Heart left ventricle (tissue), 16 donors: ENCODE measurements around the gene GRPEL2. TPM values are rescaled to one million over a fixed set of nuclear protein-coding genes. Genes with fewer than 3 reads are reported as not detected.

ENCODE experiments used
- ATAC-seq, 4 donors: fragments of 200-7000 bp; cut with Tn5 transposase; one replicate each; pipeline ENCODE4 v1.9.1; 2020 to 2022; ENCODE audit warnings: moderate library complexity in 4 of 4, mild to moderate bottlenecking in 3 of 4, moderate number of reproducible peaks in 1 of 4
- DNase-seq, 5 donors: peaks; one replicate each; pipeline ENCODE4 v3.0.0-alpha.2; 2020
- H3K27ac ChIP-seq, 12 donors: fragments of 200-600 bp; sonication (generic) in 4 of 12; one replicate each; pipeline versions ENCODE4 v1.5.0 to v1.8.0; 2016 to 2022; ENCODE audit warnings: mild to moderate bottlenecking in 2 of 12
- H3K27me3 ChIP-seq, 9 donors: fragments of 200-600 bp; sonication (generic) in 2 of 9; one replicate each; pipeline versions ENCODE4 v1.5.1 to v1.8.0; 2016 to 2022; ENCODE audit warnings: mild to moderate bottlenecking in 3 of 9
- H3K36me3 ChIP-seq, 9 donors: fragments of 200-600 bp; sonication (generic) in 2 of 9; one replicate each; pipeline versions ENCODE4 v1.5.0 to v1.8.0; 2018 to 2022; ENCODE audit warnings: mild to moderate bottlenecking in 2 of 9
- H3K4me1 ChIP-seq, 12 donors: fragments of 200-600 bp; sonication (generic) in 4 of 12; one replicate each; pipeline versions ENCODE4 v1.5.0 to v1.8.0; 2016 to 2022; ENCODE audit warnings: mild to moderate bottlenecking in 3 of 12
- H3K4me3 ChIP-seq, 12 donors: fragments of 200-600 bp; sonication (generic) in 4 of 12; one replicate each; pipeline versions ENCODE4 v1.5.0 to v1.8.0; 2017 to 2022; ENCODE audit warnings: mild to moderate bottlenecking in 9 of 12, moderate library complexity in 4 of 12
- H3K9me3 ChIP-seq, 12 donors: fragments of 200-600 bp; sonication (generic) in 4 of 12; one replicate each; pipeline versions ENCODE4 v1.5.0 to v1.8.0; 2016 to 2022; ENCODE audit warnings: mild to moderate bottlenecking in 1 of 12
- CTCF ChIP-seq, 12 donors: fragments of 200-600 bp; sonication (generic) in 4 of 12; IDR thresholded peaks; one replicate each; pipeline versions ENCODE4 v1.5.0 to v1.8.0; 2018 to 2022; ENCODE audit warnings: antibody characterized with exemption in 12 of 12, mild to moderate bottlenecking in 5 of 12
- POLR2A ChIP-seq, 2 donors: fragments of 450-650 bp; IDR thresholded peaks; one replicate each; pipeline ENCODE4 v1.6.1; 2017; ENCODE audit warnings: antibody characterized with exemption in 2 of 2, mild to moderate bottlenecking in 2 of 2, moderate library complexity in 2 of 2
- WGBS, 4 donors: extraction: QIAGEN DNeasy Blood & Tissue Kit in 2 of 4; methylation state at CpG; one replicate each; pipeline versions ENCODE4 v1.1.5 to v1.1.7; 2013 to 2018; 5-methylcytosine and 5-hydroxymethylcytosine counted together
- intact Hi-C, 10 donors: fragments of 100-400 bp; cut with DNase I; formaldehyde crosslinking; loops; one replicate each; pipeline versions ENCODE4 v1.11.1 to v1.14.2; 2022
- polyA plus RNA-seq, 2 donors: library from polyadenylated mRNA; stranded (reverse); fragments of 200-250 nt; gene quantifications; one replicate each; pipeline ENCODE4 v1.2.3, GENCODE V29; 2013
- total RNA-seq, 9 donors: library from RNA; depleted of rRNA in 2 of 9; stranded (reverse); fragments of >200 nt in 2 of 9; fragmentation: NEBNext Ultra II Directional in 3 of 9; extraction: Animal tissue kit (Norgen Biotek cat#: 25700) in 3 of 9; gene quantifications; one replicate each; pipeline versions ENCODE4 v1.1.0 to v1.2.4, GENCODE V29; 2016 to 2023
- donor health status: ischemic (EF 13 %, LVEDD 7.1; RV severe dilation, severe dysfunction).
- donor health status: healthy with polysubstance abuse.
- donor health status: DM: no; HTN: yes; CAD: no.
- donor health status: DM: no; HTN: no; CAD: no.
- donor health status: ischemic (EF 25% LVEDD 6.9; RV normal size, moderate dysfunction).
- donor health status: ischemic (EF 25% LVEDD 5.7; RV mildly dilated, moderate dysfunction).
- donor health status: healthy.
- donor health status: DM: yes; HTN: yes; CAD: no.
- donor health status: ischemic (EF 35%, LVEDD 5.7; RV mildly dilated, moderate dysfunction).
- donor health status: nonischemic (EF 11% LVEDD 7.7; RV severe dilation, severe dysfunction).
- donor health status: DM: yes; HTN: yes; CAD: no.
- donor health status: PGD.
- donor health status: ischemic (EF 29% LVEDD 5.4; RV normal size, mild dysfunction).
- donor health status: nonischemic (EF 23%, LVEDD 6.1; RV moderate dilation, normal function).

The GRPEL2 gene
- total and polyA plus RNA-seq, 11 donors = 5.1 to 14.0 (median 9.3) TPM

DNA sequence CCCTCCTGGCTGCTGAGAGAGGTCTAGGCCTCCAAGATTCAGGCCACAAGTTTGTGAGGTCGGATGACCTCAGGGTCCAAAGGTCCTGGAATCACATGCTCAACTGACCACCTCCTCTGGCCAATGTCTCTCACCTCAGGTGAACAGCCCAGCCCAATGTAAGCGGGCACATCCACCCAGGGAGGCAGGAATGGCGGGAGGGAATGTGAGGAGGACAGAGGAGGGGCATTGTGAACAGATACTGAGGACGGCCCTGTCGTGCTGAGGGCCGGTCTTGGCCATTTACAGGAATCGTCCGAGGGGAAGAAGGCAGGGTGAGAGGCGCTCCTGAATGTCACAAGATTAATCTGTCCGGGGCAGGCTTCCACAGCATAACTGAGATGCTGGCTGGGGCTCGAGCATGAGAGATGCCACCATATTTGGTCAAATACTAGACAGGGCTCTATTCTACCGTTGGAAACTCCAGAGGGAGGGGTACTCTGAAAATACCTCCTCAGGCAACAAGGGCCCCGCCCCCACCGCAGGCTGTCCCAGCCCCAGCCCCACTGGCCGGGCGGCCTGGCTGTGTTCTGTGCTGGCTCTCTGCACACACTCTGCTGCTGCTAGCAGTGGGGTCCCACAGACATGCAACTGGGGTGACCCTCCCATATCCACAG is 35.3 kb downstream of the GRPEL2 start:
- peaks cover 8 to 55% (median 29%) of the 10 kb centered on the region in 12 donors for H3K4me1 ChIP-seq
- no peak for TF ChIP-seq POLR2A (IDR thresholded peaks at IDR 0.05)
- TF ChIP-seq CTCF (IDR thresholded peaks at IDR 0.05) = no peak
- intact Hi-C loops = loop anchor here in 8 of 10 donors (1.0 to 5.0 kb wide), 5 partner anchors 50 to 237 kb away; no protein-coding TSS in a partner anchor

DNA sequence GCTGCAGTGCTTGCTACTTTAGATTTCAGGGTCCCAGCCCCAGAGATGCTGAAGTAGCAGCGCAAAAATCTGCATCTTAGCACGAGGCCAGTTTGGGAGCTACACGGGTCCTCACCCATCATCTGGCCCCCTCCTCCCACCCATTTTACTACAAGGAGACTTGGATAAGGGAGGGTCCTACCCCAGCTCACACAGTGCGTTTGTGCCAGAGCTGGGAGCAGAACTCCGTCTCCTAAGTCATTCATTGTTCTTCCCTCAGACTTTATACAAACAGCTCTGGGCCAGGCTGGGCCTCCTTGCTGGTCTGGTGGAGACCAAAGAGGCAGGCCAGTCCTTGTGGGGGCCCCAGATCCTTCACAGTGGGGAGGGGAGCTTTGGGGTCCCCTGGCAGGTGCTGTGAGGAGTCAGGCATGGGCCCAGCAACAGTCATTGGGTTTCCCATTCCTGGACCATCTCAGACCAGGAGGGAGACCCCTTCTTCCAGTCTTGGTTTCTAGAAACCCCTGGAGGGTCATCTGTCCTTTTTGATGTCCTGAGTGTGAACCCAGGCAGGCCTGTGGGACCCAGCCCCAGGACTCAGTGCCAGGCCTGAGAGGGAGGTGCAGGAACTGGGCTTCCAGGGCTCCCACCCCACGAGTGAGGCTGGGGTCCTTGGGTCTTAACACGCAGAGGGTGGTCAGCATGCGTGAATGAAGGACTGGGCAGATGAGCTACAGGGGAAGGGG is 36.1 kb downstream of the GRPEL2 start:
- H3K27me3 ChIP-seq = no peaks in the 10 kb centered on the region
- peak overlapping the region in 2 of 12 donors; percentile 11 to 30 for H3K4me3 ChIP-seq
- intact Hi-C loops = loop anchor here in 8 of 10 donors (1.0 to 5.0 kb wide), 5 partner anchors 49 to 236 kb away; no protein-coding TSS in a partner anchor
- H3K27ac ChIP-seq = peak overlapping the region in 10 of 12 donors; percentile 68 to 98 (median 90)
- peak in 1 of 5 donors; percentile 24 for DNase-seq
- no peaks in the 10 kb centered on the region for H3K9me3 ChIP-seq
- TF ChIP-seq CTCF (IDR thresholded peaks at IDR 0.05) (no peak), POLR2A (IDR thresholded peaks at IDR 0.05) (no peak)
- H3K36me3 ChIP-seq = no peaks in the 10 kb centered on the region
- H3K4me1 ChIP-seq = peaks cover 8 to 64% (median 36%) of the 10 kb centered on the region in 12 donors
- ATAC-seq = no peak
- 48 to 74% (median 56%) methylated on average over 5 to 8 of the region's 8 CpGs for WGBS, 4 donors

More for the DNA sequence above, 35.3 kb downstream of the GRPEL2 start:
- peak in 1 of 4 donors; percentile 26 for ATAC-seq
- Histone ChIP-seq H3K4me3 (no peak overlapping the region), H3K27ac (peak overlapping the region in 7 of 12 donors; percentile 80 to 98 (median 91)), H3K27me3 (no peaks in the 10 kb centered on the region), H3K36me3 (no peaks in the 10 kb centered on the region), H3K9me3 (no peaks in the 10 kb centered on the region)
- peak in 2 of 5 donors; percentile 39 to 46 for DNase-seq
- 56 to 64% (median 61%) methylated on average over 15 to 16 of the region's 16 CpGs for WGBS, 4 donors

- peak overlapping the region; percentile 25 to 98 (median 90) for H3K27ac ChIP-seq
- ATAC-seq = peak; percentile 59 to 83 (median 76)
- WGBS, 4 donors = 0 to 33% (median 30%) methylated on average over 5 to 16 of the region's 16 CpGs
- DNase-seq = peak; percentile 83 to 91 (median 85)
- H3K4me3 ChIP-seq = peak overlapping the region in 4 of 12 donors; percentile 11 to 30 (median 16)
- no peaks in the 10 kb centered on the region for H3K27me3 ChIP-seq
- no peaks in the 10 kb centered on the region for H3K36me3 ChIP-seq
- peak; percentile 92 to 98 (median 96) for TF ChIP-seq CTCF (IDR thresholded peaks at IDR 0.05)
- no peak for TF ChIP-seq POLR2A (IDR thresholded peaks at IDR 0.05)
- intact Hi-C loops = loop anchor here (1.0 to 5.0 kb wide), 9 partner anchors 47 to 235 kb away; no protein-coding TSS in a partner anchor
- no peaks in the 10 kb centered on the region for H3K9me3 ChIP-seq
- H3K4me1 ChIP-seq = peaks cover 8 to 69% (median 41%) of the 10 kb centered on the region in 12 donors
Observed at GRCh38 chr5:149381986-149382338, 36.7 kb downstream of the GRPEL2 start.
